Endometrial microvascular endothelial cells (primary cell): Measurements from ENCODE around the gene DICER1. TPM values are rescaled to one million over a fixed set of nuclear protein-coding genes. Genes with fewer than 3 reads are reported as not detected.

ENCODE experiments used
- in situ Hi-C: cut with HindIII; loops from 2 replicates; pipeline ENCODE4 v1.10.0; 2017; ENCODE audit warnings: low sequenced_read_pairs, low pct_unique_long_range_greater_than_20kb; ENCODE audit errors: inconsistent ontology term
- total RNA-seq: library from RNA; depleted of rRNA; stranded (reverse); fragments of >200 nt; gene quantifications from one replicate; pipeline ENCODE4 v1.2.3, GENCODE V29; 2015; ENCODE audit errors: inconsistent ontology term

The DICER1 gene
- total RNA-seq, 1 donor from 2014 or later, result 27.5 TPM

DNA sequence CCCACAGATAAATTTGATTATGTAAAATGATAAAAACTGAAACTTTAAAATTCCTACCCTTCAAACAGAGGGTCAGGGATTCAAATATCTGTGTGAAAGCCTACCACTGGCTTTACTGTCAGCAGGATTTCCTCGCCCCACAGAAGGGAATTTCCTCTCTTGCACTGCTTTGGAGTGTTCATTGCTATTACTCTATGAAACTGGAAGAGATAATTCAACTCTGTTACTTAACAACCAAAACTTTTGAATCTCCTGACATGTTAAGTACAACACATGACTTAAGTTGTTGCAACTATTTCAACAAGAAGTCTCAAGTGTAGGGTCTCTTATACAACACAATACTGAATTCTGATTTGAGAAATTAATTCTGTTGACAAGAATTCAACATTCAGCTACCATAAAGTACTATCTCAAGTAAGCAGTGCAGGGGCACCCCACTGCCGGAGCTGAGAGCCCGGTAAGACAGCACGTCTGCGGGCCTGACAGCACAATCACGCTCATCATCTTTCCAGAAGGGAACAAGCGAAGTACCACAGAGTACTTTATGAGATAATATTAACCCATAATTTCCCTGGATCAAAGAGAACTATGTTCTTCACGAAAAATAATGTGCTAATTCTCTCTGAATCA, 22.9 kb downstream of the DICER1 start:
- in situ Hi-C loops, result no loop called here

DNA sequence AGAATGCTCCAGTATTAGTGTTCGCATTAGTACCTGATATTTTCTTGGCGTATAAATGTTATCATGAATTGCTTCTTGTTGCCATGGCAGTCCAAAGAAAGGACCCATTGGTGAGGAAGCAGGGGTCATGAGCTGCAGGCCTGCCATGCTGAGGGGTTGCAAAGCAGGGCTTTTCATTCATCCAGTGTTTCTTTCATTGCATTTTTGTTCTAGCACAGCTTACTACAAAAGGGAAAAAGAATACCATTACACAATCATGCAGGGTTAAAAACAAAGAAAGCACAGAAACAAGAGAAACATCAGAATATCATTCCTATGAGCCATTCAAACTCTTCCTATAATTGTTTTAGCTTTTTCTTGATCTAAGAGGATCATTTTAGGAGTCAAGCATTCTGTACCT, 24.0 kb downstream of the DICER1 start:
- in situ Hi-C loops, result no loop called here

DNA sequence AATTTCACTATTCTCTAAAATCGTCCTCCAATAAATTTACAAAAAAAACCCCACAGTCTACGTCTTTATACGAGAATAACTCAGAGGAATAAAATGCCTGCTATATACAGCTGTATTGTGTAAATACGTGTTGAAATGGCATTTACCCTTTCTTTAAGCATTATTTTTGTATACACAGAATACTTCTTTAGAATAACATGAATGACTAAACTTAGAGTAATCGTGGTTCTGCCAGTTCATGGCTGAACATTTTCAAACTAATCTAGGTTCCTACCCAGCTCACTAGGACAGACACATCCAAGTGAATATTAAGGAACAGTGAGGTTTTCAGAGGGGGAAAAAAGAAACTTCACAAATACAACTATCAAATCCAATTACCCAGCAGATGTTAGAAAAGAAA, 24.6 kb downstream of the DICER1 start:
- in situ Hi-C loops, result no loop called here

DNA sequence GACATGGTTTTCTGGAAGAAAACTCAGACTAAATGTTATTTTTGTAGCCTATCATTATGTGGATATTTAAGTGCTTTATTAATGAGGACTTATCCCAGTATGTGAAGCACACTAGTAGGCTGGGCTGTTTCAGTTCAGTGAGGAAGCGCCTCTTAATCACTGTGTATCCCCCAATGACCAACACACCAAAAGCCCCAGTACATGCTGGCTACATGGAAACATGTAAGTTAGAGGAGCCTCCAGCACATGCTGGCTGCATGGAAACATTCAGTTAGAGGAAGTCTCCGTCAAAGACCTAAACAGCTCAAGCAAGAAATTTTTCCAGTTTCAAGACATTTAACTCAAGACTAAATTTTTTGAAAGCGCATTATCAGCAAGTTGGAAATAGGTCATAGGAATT, 26.8 kb downstream of the DICER1 start:
- in situ Hi-C loops, result no loop called here

DNA sequence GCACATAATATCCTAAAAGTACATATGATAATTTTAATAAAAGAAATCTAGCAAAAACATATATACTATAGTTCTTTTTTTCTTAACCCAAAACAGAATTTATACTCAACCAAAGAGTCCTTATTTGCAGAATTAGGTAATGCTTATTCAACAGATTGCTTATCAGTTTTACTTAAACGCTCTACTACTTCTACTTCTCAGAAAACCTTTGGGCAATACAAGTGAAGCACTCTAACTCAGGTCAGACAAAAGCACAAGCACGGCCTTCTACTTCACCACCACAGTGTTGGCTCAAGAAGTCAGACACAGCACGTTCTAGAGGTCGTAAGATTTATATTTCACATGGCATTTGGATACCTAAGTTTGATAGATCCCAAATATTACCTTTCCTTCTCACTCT, 29.2 kb downstream of the DICER1 start:
- in situ Hi-C loops, result no loop called here

DNA sequence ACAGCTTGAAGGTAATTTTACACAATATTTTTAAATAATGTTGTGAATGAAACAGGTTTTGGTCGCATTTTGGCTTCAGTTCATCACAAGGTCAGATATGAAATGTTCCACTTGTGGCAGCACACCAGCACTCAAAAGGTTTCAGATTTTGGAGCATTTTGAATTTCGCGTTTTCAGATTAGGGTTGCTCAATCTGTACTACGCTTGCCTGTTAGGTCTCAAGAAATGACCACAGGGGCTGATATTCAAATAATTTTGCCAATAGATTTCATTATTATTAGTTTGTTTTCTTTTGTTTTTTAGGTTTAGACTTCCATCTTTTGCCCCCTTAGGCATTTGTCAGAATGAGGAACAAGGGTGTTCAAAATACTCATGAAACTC, 29.8 kb downstream of the DICER1 start:
- in situ Hi-C loops, result no loop called here

DNA sequence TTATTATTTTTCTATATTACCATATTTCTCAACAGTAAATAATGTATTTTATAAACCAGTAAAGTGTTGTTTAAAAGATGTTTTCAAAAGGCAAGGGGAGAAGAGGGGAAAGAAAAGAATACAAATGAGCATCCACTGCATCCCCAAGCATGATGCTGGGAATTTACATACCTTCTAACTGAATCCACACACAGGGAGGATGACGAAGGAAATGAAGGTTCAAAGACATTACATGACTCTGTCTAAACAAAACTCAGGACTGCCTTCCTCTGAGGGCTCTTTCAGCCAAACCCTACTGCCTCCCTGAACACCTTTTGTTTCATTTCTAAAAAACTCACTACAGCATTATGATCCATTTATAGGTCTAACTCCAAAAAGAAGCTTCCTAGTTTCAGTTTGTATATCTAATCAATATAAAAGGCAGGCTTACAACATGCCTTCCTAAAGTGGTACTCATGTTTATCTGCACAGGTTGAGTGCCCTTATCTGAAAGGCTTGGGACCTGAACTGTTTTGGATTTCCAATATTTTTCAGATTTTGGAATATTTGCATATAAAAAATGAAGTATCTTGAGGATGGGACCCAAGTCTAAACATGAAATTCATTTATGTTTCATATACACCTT, 30.3 kb downstream of the DICER1 start:
- in situ Hi-C loops, result no loop called here

DNA sequence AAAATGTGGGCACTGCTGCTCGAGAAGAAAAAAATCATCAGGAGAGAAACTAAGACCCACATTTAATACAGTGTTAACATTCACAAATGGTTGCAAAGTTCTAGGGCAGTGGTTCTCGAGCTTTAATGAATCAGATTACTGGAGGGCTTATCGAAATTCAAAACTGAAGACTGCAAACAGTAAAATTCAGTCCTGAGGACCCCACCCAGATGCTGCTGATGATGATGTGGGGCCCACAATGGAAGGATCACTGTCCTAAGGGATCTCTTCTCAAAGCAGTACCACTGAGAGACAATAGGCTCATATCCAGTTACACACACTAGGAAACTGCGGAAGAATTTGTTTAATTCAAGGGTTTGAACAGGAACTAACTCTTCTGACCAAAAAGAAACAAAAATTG, 31.4 kb downstream of the DICER1 start:
- in situ Hi-C loops, result no loop called here

DNA sequence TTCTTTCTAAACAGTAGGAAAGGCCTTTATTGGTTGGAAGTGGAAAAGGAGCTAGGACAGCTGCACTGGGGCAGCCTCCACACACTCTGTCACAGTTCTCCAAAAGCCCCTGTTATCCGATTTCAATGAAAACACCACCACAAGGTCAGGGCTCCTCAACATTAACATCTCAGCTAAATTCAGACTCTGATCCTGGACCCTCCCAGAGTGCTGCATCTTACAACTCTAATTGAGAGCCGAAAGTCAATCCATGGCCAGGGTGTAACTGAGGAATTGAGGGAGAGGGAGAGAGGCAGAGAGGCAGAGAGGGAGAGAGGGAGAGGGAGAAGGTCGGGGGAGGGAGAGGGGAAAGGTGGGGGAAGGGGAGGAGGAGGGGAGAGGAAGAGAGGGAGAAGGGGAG, 32.1 kb downstream of the DICER1 start:
- in situ Hi-C loops, result no loop called here

DNA sequence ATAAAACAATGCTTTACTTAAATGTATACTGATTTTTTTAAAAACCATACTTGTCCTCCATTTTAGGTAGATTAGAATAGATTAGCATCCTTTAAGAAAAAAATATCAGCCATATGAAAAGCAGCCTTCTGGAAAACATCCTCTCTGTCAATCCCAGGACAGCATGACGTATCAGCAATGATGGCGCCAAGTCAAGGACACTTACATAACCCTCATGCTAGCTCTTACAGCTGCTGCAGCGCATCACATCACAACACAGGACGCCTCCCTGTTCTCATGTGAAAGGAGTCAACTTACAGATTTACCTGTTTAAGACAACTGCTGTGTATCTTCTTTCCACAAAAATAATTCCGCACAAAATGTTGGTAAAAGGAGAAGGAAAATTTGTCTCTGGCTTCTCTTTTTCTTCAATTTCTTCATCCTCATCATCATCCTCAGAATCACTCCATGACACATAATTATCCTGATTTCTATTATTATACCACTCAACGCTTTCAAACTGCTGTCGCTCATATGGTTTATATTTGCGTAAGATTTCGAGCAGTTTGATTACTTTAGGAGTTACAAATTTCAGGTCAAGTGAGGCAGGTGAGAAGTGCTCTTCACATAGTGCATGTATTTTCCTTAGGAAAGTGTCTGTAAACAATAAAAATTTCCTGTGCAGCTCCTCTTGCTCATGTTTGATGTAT, 33.3 kb downstream of the DICER1 start:
- in situ Hi-C loops, result no loop called here

DNA sequence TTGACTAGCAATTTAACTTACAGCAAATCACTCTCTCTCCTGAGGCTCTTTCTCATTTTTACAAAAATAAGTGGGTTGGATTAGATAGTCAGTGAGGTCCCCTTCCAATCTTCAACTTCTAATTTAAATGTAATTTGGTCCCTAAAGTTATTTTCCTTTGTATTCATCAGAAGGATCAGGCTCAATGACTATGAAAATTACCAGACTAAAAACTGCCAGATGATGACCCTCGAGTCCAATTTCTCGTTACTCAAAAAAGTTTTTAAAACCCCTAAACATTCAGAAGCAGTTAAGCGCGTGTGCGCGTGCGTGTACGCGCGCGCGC, 34.7 kb downstream of the DICER1 start:
- in situ Hi-C loops, result no loop called here

DNA sequence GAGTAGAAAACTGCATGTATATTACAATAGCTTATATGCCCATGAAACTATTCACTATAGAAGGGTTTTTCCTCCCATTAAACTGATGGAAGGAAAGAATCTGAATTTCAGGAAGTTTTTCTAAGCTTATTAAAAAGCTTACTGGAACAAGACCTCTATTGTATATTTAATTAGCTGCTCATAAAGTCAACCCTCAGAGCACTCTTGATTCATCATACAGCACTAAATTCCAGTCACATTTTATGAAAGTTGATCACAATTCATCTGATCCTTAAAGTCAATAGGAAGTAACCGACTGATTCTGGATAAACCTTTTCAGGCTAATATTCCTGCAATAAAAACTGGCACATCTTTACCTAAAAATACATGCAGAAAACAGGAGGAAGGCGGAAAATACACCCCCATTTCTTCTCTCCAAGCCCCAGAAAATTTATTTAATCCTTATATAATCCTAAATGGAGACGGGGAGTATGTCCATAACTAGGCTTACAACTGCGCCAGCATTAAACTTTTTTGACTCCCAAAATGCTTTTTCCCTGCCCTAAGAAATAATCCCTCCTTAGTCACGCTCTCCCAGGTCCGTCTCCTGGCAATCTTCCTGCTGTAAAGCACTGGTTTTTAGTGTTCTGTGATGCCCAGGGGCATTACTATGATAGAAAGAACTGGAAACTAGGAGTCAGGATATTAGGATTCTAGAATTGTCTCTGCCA, 35.3 kb downstream of the DICER1 start:
- in situ Hi-C loops, result no loop called here

DNA sequence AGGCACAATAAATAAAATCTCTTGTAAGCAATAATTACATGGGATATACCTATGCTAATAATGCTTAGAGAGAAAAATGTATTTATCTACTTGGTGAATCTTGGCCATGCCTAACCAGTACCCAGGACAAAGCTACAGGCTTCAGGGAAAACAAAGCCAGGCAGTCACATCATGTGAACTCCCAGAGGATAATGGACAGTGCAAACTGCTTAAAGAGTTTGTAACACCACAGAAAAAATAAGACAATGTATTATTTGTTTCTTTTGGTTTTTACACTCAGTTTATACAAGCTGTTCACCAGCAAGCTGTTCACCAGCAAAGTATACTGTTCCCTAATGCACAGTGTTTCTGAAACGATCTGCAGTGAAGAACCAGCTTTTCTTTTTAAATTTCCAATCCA, 38.0 kb downstream of the DICER1 start:
- in situ Hi-C loops, result no loop called here

DNA sequence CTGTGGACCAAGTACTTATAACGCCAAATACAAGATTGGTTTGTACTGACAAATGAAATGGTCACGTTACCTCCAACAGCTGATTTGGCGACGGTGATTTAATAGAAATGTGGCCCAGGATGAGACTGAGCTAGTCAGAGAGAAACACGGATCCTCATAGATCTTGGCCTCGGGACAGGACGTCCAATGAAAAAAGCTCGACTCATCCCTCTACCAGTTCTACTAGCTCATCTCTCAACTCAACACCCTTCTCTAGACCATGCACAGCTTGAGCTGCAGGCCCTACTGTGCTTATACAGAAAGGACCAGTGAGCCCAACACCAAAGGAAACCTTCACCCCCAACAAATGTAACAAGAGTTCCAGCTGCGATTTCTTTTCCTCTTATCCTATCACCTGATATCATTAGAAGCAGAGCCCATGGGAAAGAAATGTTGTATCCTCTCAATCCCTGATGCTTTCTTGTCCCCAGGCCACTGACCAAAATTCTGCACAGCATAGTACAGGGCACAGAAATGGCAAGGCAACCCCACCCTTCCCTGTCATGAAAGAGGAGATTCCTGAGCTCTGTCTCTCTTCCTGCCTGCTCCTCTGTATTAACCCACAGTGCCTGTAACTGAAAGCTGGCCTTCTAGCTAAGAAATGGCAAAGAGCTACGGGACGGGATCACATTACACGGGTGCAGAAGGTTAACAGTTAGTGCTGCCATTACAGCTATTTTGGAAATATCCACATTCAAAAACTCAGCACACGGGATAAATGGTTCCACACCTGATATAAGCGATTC, 39.2 kb downstream of the DICER1 start:
- in situ Hi-C loops, result no loop called here

DNA sequence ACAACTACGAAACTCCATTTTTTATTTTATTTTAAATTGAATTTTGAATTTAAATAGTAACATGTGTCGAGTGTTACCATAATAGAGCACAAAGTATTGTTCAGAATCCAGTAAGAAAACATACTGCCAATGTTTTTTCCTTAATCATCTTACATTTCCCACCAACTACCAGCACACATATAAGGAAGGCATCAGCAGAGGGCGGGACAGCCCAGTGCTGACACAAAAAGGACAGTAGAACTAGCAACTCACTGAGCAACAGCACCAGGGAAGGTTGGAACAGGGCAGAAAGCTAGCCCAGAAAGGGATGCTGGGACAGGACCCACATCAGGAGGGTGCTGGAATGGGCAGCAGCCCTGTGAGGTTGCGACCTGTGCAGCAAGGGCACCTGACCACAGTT, 43.9 kb downstream of the DICER1 start:
- in situ Hi-C loops, result no loop called here

DNA sequence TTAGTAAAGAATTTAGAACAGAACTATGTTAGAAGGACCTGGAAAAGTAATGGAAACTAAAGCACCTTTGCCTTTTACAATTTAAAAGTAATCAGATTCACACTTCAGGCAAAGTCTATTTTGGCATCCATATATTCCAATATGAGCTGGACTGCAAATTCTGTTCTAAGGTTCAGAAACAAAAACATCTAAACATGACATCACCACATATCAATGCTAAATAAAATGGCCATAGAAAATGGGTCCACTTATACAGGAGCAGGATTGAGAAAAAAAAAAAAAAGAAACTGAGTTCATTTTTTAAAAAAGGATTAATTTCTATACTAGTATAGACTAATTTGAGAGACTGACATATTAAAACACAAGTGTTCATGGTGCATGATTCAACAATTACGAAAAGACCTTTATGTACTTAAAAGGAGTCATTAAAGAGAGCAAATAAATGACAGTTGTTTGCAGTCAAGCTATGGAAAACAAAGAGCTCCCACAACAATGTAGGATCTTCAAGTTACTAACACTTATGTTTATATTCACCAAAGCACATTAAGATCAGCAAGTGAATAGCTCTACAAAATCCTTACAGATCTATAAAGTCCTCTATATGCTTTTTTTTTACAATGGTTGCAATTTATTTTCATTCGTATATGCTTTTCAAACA, 45.7 kb downstream of the DICER1 start:
- in situ Hi-C loops, result no loop called here

DNA sequence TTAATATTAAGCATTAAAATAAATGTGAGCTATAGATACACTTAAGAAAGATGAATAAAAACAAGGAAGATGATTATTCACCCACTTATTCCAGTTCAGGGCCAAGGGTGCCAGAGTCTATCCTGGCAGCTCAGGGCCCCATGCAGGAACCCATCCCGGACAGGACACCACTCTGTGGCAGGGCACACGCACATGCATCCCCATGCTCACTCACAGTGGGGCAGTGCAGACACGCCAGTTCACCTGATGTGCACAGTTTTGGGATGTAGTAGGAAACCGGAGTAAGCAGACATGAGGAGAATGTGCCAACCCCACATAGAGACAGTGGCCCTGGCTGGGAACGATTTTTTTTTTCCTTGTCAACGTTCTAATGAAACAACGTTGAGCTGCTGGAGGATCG, 47.2 kb downstream of the DICER1 start:
- in situ Hi-C loops, result no loop called here

DNA sequence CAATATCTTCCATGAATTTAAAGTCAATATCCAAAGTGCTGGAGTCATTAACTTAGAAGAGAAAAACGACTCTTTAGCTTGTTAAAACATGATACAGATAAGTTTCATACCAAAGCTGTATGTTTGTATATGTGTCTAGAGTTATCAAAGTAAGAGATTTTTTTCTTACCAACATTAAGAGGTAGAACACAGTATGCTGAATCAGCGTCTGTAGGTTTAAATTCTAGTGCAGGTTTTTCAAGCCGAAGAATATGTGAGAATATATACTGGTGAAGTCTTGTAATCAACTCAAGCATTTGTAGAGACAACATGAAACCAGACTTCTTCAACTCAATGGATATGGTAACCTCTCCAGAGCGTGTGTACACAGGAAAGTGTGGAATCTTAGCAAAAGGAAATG, 49.6 kb downstream of the DICER1 start:
- in situ Hi-C loops, result no loop called here

DNA sequence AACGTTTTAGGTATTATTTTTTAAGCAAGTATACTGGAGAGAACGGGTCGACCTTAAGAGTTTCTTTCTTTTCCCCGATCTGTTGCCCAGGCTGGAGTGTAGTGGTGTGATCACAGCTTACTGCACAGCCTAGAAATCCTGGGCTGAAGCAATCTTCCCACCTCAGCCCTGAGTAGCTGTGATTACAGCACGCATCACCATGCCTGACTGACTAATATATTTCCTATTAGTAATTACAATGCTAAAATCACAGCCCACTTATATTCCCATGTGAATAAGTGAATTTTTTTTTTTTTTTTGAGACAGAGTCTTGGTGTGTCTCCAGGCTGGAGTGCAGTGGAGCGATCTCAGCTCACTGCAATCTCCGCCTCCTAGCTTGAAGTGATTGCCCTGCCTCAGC, 50.4 kb downstream of the DICER1 start:
- in situ Hi-C loops, result no loop called here
